ENCODE data around the gene DTD2. TPM values are rescaled to one million over a fixed set of nuclear protein-coding genes. Genes with fewer than 3 reads are reported as not detected.

Gene DTD2
- total and polyA plus RNA-seq, 2 of the 8 experiments (the other 6 are each of a cell fraction or from before 2014, with no cell fraction given): 12.0 to 19.5 TPM

DNA sequence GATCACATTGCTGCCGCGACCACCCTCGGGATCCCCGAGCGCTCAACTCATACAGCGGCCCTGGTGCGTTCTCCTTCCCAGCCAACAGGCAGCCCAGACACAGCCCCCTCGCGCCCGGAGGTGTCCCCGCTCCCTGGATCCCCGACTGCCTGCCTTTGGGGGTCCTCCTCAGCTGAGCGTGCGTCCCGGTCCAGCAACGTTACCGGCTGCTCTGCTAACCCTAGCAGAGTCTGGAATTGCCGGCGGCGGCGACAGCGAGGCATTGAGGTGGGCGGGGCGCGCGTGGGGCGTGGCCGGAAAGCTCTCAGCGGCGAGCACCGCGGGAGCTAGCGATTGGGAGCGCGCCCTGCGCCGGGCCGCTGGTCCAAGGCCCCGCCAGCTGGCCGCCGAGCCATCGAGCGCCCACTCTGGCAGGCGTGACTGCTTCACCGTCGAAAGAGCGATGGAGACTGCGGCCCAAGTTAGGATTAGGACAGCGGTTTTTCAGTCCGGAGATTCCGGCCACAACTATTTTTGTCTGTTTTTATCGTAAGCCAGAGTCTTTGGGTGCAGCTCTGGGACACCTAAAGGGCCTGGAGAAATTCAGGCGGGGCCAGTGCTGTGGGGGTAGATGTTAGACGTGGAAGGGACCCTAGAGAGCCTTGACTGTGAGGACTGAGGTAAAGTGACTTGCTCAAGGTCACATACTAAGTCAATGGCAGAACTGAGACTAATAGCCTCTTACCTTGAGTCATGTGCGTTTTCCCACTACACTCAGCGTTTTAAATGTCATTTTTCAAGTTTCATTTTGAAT lies 36.8 kb downstream of the DTD2 start, which contains the start of gene HEATR5A (continued):
- TF ChIP-seq POU5F1 (IDR thresholded peaks at IDR 0.05; ENCODE audit: low read depth, low read length) (no peak), PHF8 (conservative IDR thresholded peaks at IDR 0.05; ENCODE audit: low read depth, low read length) (peak; percentile 97), CBX8 (IDR thresholded peaks at IDR 0.05; ENCODE audit: borderline replicate concordance, low read depth, low read length) (no peak), HDAC6 (IDR thresholded peaks at IDR 0.05; ENCODE audit: low read depth, low read length) (no peak), EZH2 (IDR thresholded peaks at IDR 0.05; ENCODE audit: low read depth, low read length, severe bottlenecking) (no peak), TBP (IDR thresholded peaks at IDR 0.05; ENCODE audit: low read depth, low read length) (peak; percentile 94), KDM5A (IDR thresholded peaks at IDR 0.05; ENCODE audit: low read length) (no peak)
- TF ChIP-seq, protein P1, sequence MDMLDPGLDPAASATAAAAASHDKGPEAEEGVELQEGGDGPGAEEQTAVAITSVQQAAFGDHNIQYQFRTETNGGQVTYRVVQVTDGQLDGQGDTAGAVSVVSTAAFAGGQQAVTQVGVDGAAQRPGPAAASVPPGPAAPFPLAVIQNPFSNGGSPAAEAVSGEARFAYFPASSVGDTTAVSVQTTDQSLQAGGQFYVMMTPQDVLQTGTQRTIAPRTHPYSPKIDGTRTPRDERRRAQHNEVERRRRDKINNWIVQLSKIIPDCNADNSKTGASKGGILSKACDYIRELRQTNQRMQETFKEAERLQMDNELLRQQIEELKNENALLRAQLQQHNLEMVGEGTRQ (IDR thresholded peaks at IDR 0.05; ENCODE audit: low read length): no peak
- TF ChIP-seq, protein P2, sequence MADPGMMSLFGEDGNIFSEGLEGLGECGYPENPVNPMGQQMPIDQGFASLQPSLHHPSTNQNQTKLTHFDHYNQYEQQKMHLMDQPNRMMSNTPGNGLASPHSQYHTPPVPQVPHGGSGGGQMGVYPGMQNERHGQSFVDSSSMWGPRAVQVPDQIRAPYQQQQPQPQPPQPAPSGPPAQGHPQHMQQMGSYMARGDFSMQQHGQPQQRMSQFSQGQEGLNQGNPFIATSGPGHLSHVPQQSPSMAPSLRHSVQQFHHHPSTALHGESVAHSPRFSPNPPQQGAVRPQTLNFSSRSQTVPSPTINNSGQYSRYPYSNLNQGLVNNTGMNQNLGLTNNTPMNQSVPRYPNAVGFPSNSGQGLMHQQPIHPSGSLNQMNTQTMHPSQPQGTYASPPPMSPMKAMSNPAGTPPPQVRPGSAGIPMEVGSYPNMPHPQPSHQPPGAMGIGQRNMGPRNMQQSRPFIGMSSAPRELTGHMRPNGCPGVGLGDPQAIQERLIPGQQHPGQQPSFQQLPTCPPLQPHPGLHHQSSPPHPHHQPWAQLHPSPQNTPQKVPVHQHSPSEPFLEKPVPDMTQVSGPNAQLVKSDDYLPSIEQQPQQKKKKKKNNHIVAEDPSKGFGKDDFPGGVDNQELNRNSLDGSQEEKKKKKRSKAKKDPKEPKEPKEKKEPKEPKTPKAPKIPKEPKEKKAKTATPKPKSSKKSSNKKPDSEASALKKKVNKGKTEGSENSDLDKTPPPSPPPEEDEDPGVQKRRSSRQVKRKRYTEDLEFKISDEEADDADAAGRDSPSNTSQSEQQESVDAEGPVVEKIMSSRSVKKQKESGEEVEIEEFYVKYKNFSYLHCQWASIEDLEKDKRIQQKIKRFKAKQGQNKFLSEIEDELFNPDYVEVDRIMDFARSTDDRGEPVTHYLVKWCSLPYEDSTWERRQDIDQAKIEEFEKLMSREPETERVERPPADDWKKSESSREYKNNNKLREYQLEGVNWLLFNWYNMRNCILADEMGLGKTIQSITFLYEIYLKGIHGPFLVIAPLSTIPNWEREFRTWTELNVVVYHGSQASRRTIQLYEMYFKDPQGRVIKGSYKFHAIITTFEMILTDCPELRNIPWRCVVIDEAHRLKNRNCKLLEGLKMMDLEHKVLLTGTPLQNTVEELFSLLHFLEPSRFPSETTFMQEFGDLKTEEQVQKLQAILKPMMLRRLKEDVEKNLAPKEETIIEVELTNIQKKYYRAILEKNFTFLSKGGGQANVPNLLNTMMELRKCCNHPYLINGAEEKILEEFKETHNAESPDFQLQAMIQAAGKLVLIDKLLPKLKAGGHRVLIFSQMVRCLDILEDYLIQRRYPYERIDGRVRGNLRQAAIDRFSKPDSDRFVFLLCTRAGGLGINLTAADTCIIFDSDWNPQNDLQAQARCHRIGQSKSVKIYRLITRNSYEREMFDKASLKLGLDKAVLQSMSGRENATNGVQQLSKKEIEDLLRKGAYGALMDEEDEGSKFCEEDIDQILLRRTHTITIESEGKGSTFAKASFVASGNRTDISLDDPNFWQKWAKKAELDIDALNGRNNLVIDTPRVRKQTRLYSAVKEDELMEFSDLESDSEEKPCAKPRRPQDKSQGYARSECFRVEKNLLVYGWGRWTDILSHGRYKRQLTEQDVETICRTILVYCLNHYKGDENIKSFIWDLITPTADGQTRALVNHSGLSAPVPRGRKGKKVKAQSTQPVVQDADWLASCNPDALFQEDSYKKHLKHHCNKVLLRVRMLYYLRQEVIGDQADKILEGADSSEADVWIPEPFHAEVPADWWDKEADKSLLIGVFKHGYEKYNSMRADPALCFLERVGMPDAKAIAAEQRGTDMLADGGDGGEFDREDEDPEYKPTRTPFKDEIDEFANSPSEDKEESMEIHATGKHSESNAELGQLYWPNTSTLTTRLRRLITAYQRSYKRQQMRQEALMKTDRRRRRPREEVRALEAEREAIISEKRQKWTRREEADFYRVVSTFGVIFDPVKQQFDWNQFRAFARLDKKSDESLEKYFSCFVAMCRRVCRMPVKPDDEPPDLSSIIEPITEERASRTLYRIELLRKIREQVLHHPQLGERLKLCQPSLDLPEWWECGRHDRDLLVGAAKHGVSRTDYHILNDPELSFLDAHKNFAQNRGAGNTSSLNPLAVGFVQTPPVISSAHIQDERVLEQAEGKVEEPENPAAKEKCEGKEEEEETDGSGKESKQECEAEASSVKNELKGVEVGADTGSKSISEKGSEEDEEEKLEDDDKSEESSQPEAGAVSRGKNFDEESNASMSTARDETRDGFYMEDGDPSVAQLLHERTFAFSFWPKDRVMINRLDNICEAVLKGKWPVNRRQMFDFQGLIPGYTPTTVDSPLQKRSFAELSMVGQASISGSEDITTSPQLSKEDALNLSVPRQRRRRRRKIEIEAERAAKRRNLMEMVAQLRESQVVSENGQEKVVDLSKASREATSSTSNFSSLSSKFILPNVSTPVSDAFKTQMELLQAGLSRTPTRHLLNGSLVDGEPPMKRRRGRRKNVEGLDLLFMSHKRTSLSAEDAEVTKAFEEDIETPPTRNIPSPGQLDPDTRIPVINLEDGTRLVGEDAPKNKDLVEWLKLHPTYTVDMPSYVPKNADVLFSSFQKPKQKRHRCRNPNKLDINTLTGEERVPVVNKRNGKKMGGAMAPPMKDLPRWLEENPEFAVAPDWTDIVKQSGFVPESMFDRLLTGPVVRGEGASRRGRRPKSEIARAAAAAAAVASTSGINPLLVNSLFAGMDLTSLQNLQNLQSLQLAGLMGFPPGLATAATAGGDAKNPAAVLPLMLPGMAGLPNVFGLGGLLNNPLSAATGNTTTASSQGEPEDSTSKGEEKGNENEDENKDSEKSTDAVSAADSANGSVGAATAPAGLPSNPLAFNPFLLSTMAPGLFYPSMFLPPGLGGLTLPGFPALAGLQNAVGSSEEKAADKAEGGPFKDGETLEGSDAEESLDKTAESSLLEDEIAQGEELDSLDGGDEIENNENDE (IDR thresholded peaks at IDR 0.05; ENCODE audit: insufficient replicate concordance, low read length): no peak
